HepG2 (cell line): ENCODE measurements around the gene PNP. TPM values are rescaled to one million over a fixed set of nuclear protein-coding genes. Genes with fewer than 3 reads are reported as not detected.

Source experiments
- FOXM1 ChIP-seq: sonication (generic); formaldehyde crosslinking; IDR thresholded peaks from 2 replicates; pipeline ENCODE4 v1.5.0; 2020; ENCODE audit warnings: missing genetic modification reagents
- GTF3A ChIP-seq: sonication (generic); formaldehyde crosslinking; conservative IDR thresholded peaks from 2 replicates; pipeline ENCODE4 v1.4.0; 2020; ENCODE audit warnings: mild to moderate bottlenecking, missing genetic modification reagents
- HDAC6 ChIP-seq: fragments of 200-600 bp; sonication (generic); IDR thresholded peaks from 2 replicates; pipeline ENCODE4 v1.7.0; 2017; ENCODE audit warnings: mild to moderate bottlenecking, antibody characterized with exemption, low read length, low read depth
- KLF9 ChIP-seq: IDR thresholded peaks from 2 replicates; pipeline ENCODE4 v1.6.1; 2016; ENCODE audit warnings: low read depth
- PCBP2 ChIP-seq: fragments of 200-400 bp; formaldehyde crosslinking; optimal IDR thresholded peaks from 2 replicates; pipeline ENCODE3; 2018; ENCODE audit warnings: low read length, low read depth; ENCODE audit not compliant: poor library complexity, severe bottlenecking
- TGIF2 ChIP-seq: IDR thresholded peaks from 2 replicates; pipeline ENCODE4 v1.6.1; 2016; ENCODE audit warnings: control low read depth, missing compliant biosample characterization
- TSC22D2 ChIP-seq: sonication (generic); formaldehyde crosslinking; IDR thresholded peaks from 2 replicates; pipeline ENCODE4 v1.5.1; 2020; ENCODE audit warnings: missing genetic modification reagents, mild to moderate bottlenecking, borderline replicate concordance
- ZNF101 ChIP-seq: sonication (generic); formaldehyde crosslinking; IDR thresholded peaks from 2 replicates; pipeline ENCODE4 v1.4.0; 2020; ENCODE audit warnings: mild to moderate bottlenecking, low read depth, missing genetic modification reagents, borderline replicate concordance
- ZNF138 ChIP-seq: sonication (generic); formaldehyde crosslinking; IDR thresholded peaks from 2 replicates; pipeline ENCODE4 v1.5.0; 2020; ENCODE audit warnings: mild to moderate bottlenecking, low read depth, missing genetic modification reagents
- ZNF17 ChIP-seq: sonication (generic); formaldehyde crosslinking; IDR thresholded peaks from 2 replicates; pipeline ENCODE4 v1.5.0; 2020; ENCODE audit warnings: mild to moderate bottlenecking, missing genetic modification reagents
- ZNF607 ChIP-seq: sonication (generic); formaldehyde crosslinking; IDR thresholded peaks from 2 replicates; pipeline ENCODE4 v1.5.1; 2020; ENCODE audit warnings: missing genetic modification reagents, mild to moderate bottlenecking, borderline replicate concordance
- polyA plus RNA-seq, 8 experiments: library from polyadenylated mRNA; depleted of rRNA in 3 of 8; stranded (reverse) in 7 of 8; unstranded in 1 of 8; fragments of >200 nt; fragmentation: Illumina TruSeq in 4 of 8; extraction: Trizol in 4 of 8; gene quantifications; 2 replicates each; pipeline versions ENCODE4 v1.2.1 to v1.2.3, GENCODE V29; 2011 to 2016; ENCODE audit warnings: low read depth in 4 of 8, missing spikeins in 1 of 8, mixed read lengths in 1 of 8; ENCODE audit not compliant: insufficient read depth in 1 of 8
- total RNA-seq, 5 experiments: library from RNA; depleted of rRNA; stranded (reverse); fragments of >200 nt; fragmentation: Illumina TruSeq; extraction: Trizol; gene quantifications; 2 replicates each; pipeline ENCODE4 v1.2.3, GENCODE V29; 2016; ENCODE audit warnings: low read depth in 1 of 5
- TF ChIP-seq, protein P1 (sequence below): sonication (generic); formaldehyde crosslinking; IDR thresholded peaks from 2 replicates; pipeline ENCODE4 v1.4.0; 2020; ENCODE audit warnings: mild to moderate bottlenecking, missing genetic modification reagents
- TF ChIP-seq, protein P2 (sequence below): sonication (generic); formaldehyde crosslinking; IDR thresholded peaks from 2 replicates; pipeline ENCODE4 v1.8.0; 2023; ENCODE audit warnings: mild to moderate bottlenecking, missing genetic modification reagents
- TF ChIP-seq, protein P3 (sequence below): sonication (generic); formaldehyde crosslinking; IDR thresholded peaks from 2 replicates; pipeline ENCODE4 v1.8.0; 2022; ENCODE audit warnings: low read depth, missing genetic modification reagents
- TF ChIP-seq, protein P4 (sequence below): sonication (generic); formaldehyde crosslinking; IDR thresholded peaks from 2 replicates; pipeline ENCODE4 v1.4.0; 2020; ENCODE audit warnings: missing genetic modification reagents
- TF ChIP-seq, protein P5 (sequence below): sonication (generic); formaldehyde crosslinking; IDR thresholded peaks from 2 replicates; pipeline ENCODE4 v1.8.1; 2023; ENCODE audit warnings: mild to moderate bottlenecking, inconsistent platforms, moderate library complexity, missing genetic modification reagents, borderline replicate concordance
- TF ChIP-seq, protein P6 (sequence below): IDR thresholded peaks from 2 replicates; pipeline ENCODE4 v1.6.1; 2018; ENCODE audit warnings: missing genetic modification reagents
- TF ChIP-seq, protein P7 (sequence below): sonication (generic); formaldehyde crosslinking; IDR thresholded peaks from 2 replicates; pipeline ENCODE4 v1.9.0; 2021; ENCODE audit warnings: missing genetic modification reagents, borderline replicate concordance

The PNP gene
- total and polyA plus RNA-seq, 2 of the 13 experiments (the other 11 are each of a cell fraction or from before 2014, with no cell fraction given) = 45.4 to 74.8 TPM

DNA sequence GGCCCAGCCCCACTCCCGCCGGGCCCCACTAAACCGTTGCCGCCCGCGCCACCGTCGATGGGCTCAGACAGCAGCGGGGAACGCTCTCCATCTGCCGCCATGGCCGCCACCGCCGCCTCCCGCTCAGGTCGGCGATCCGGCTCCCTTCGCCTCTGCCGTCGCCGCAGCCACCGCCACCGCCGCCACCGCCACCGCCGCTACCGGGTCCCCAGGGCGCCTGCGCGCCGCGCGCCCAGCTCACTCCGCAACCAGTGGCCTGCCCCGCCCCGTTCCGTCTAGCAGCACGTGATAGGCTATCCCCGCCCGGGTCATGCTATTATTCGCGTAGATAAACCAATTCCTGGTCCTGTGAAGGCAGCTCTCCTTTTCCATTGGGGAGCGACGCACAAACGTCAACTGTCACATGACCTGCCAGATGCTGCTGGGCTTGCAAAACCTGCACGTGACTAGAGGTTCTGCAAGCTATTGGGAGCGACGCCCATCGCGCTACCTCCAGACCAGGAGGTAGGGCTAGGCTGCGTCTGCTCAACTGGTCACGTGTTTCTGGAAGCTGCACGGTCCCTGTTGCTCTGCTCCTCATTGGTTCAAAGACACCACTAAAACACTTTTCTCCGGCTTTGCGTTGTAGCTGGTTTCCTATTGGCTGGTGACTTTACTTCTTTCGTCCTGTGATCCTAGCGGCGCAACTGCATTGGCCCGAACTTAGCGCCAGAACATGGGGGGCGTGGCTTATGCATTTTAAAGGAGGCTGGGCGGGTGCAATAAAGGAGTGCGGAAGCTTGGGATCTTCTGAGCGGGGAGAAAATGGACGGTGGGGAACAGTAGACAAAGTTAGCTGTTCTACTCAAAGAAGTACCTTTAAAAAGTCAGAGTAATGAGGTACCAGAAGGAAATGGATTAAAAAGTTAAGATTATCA lies 7.7 kb upstream of the PNP start, which contains the start of gene PIP4P1 (continued):
- TF ChIP-seq, protein P1, sequence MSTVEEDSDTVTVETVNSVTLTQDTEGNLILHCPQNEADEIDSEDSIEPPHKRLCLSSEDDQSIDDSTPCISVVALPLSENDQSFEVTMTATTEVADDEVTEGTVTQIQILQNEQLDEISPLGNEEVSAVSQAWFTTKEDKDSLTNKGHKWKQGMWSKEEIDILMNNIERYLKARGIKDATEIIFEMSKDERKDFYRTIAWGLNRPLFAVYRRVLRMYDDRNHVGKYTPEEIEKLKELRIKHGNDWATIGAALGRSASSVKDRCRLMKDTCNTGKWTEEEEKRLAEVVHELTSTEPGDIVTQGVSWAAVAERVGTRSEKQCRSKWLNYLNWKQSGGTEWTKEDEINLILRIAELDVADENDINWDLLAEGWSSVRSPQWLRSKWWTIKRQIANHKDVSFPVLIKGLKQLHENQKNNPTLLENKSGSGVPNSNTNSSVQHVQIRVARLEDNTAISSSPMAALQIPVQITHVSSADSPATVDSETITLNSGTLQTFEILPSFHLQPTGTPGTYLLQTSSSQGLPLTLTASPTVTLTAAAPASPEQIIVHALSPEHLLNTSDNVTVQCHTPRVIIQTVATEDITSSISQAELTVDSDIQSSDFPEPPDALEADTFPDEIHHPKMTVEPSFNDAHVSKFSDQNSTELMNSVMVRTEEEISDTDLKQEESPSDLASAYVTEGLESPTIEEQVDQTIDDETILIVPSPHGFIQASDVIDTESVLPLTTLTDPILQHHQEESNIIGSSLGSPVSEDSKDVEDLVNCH (CRISPR knock-in tag) = no peak
- TF ChIP-seq, protein P2, sequence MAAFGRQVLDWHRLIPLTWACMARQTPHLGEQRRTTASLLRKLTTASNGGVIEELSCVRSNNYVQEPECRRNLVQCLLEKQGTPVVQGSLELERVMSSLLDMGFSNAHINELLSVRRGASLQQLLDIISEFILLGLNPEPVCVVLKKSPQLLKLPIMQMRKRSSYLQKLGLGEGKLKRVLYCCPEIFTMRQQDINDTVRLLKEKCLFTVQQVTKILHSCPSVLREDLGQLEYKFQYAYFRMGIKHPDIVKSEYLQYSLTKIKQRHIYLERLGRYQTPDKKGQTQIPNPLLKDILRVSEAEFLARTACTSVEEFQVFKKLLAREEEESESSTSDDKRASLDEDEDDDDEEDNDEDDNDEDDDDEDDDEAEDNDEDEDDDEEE (CRISPR knock-in tag) = 0 out of 2 replicates have a peak, but pooled peaks have one; percentile 27
- 0 out of 2 replicates have a peak, but pooled peaks have one; percentile 72 for TF ChIP-seq TSC22D2 (CRISPR knock-in tag)
- TF ChIP-seq, protein P3, sequence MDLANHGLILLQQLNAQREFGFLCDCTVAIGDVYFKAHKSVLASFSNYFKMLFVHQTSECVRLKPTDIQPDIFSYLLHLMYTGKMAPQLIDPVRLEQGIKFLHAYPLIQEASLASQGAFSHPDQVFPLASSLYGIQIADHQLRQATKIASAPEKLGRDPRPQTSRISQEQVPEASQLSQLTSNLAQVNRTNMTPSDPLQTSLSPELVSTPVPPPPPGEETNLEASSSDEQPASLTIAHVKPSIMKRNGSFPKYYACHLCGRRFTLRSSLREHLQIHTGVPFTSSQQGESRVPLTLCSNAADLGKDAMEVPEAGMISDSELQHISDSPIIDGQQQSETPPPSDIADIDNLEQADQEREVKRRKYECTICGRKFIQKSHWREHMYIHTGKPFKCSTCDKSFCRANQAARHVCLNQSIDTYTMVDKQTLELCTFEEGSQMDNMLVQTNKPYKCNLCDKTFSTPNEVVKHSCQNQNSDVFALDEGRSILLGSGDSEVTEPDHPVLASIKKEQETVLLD (CRISPR knock-in tag) = peak; percentile 57
- TF ChIP-seq, protein P4, sequence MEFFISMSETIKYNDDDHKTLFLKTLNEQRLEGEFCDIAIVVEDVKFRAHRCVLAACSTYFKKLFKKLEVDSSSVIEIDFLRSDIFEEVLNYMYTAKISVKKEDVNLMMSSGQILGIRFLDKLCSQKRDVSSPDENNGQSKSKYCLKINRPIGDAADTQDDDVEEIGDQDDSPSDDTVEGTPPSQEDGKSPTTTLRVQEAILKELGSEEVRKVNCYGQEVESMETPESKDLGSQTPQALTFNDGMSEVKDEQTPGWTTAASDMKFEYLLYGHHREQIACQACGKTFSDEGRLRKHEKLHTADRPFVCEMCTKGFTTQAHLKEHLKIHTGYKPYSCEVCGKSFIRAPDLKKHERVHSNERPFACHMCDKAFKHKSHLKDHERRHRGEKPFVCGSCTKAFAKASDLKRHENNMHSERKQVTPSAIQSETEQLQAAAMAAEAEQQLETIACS = no peak
- TF ChIP-seq ZNF138 (CRISPR knock-in tag) = peak; percentile 91; the same call in 1 of the 2 replicates
- no peak for TF ChIP-seq ZNF17 (CRISPR knock-in tag)
- TF ChIP-seq ZNF607 (CRISPR knock-in tag) = peak; percentile 66; the same call in 1 of the 2 replicates
- no peak for TF ChIP-seq FOXM1 (CRISPR knock-in tag)
- peak; percentile 95 for TF ChIP-seq KLF9 (CRISPR knock-in tag)
- TF ChIP-seq, protein P5, sequence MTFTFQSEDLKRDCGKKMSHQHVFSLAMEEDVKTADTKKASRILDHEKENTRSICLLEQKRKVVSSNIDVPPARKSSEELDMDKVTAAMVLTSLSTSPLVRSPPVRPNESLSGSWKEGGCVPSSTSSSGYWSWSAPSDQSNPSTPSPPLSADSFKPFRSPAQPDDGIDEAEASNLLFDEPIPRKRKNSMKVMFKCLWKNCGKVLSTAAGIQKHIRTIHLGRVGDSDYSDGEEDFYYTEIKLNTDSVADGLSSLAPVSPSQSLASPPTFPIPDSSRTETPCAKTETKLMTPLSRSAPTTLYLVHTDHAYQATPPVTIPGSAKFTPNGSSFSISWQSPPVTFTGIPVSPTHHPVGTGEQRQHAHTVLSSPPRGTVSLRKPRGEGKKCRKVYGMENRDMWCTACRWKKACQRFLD (CRISPR knock-in tag) = no peak; the same call in 1 of the 2 replicates
- TF ChIP-seq, protein P6, sequence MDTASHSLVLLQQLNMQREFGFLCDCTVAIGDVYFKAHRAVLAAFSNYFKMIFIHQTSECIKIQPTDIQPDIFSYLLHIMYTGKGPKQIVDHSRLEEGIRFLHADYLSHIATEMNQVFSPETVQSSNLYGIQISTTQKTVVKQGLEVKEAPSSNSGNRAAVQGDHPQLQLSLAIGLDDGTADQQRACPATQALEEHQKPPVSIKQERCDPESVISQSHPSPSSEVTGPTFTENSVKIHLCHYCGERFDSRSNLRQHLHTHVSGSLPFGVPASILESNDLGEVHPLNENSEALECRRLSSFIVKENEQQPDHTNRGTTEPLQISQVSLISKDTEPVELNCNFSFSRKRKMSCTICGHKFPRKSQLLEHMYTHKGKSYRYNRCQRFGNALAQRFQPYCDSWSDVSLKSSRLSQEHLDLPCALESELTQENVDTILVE (CRISPR knock-in tag) = peak; percentile 89
- no peak for TF ChIP-seq HDAC6
- TF ChIP-seq TGIF2 = peak; percentile 80
- TF ChIP-seq PCBP2 = no peak
- no peak for TF ChIP-seq GTF3A (CRISPR knock-in tag)
- TF ChIP-seq, protein P7, sequence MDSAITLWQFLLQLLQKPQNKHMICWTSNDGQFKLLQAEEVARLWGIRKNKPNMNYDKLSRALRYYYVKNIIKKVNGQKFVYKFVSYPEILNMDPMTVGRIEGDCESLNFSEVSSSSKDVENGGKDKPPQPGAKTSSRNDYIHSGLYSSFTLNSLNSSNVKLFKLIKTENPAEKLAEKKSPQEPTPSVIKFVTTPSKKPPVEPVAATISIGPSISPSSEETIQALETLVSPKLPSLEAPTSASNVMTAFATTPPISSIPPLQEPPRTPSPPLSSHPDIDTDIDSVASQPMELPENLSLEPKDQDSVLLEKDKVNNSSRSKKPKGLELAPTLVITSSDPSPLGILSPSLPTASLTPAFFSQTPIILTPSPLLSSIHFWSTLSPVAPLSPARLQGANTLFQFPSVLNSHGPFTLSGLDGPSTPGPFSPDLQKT (CRISPR knock-in tag) = no peak
- TF ChIP-seq ZNF101 (CRISPR knock-in tag) = peak; percentile 83; the same call in 1 of the 2 replicates
